Keratinocyte (primary cell): ENCODE results near the gene ACRBP. TPM values are rescaled to one million over a fixed set of nuclear protein-coding genes. Genes with fewer than 3 reads are reported as not detected.

ENCODE experiments used
- DNase-seq: peaks from one replicate; pipeline ENCODE4 v3.0.0-alpha.2; 2011; ENCODE audit warnings: low read depth, missing footprints, low spot score
- FAIRE-seq: peaks from 2 replicates; lab custom pipeline; 2011; peaks lifted over from hg19 to GRCh38; lab: Jason Lieb, UNC
- H2AFZ ChIP-seq: 2 replicates; pipeline ENCODE4 v1.6.0; 2012; ENCODE audit warnings: low read length, control low read depth, inconsistent platforms; ENCODE audit not compliant: control insufficient read depth
- H3K27ac ChIP-seq: 2 replicates; pipeline ENCODE4 v1.5.1; 2011; ENCODE audit warnings: low read length; ENCODE audit not compliant: control insufficient read depth, insufficient read depth
- H3K27me3 ChIP-seq: 3 replicates; pipeline ENCODE4 v1.6.0; 2011; ENCODE audit warnings: low read length; ENCODE audit not compliant: control insufficient read depth, insufficient read depth; ENCODE audit errors: extremely low read depth
- H3K36me3 ChIP-seq, 2 experiments: 2 replicates in 1 of 2; 3 replicates in 1 of 2; pipeline ENCODE4 v1.5.1; 2011; ENCODE audit warnings: low read length in 2 of 2, mild to moderate bottlenecking in 1 of 2; ENCODE audit not compliant: control insufficient read depth in 2 of 2, insufficient read depth in 2 of 2; ENCODE audit errors: extremely low read depth in 1 of 2
- H3K4me1 ChIP-seq: 3 replicates; pipeline ENCODE4 v1.5.1; 2011; ENCODE audit warnings: low read length; ENCODE audit not compliant: control insufficient read depth, insufficient read depth; ENCODE audit errors: extremely low read depth
- H3K4me2 ChIP-seq: 3 replicates; pipeline ENCODE4 v1.6.0; 2011; ENCODE audit warnings: low read depth, low read length; ENCODE audit not compliant: control insufficient read depth, insufficient read depth; ENCODE audit errors: extremely low read depth
- H3K4me3 ChIP-seq, 3 experiments: fragments of 200-600 bp in 1 of 3; sonication (generic) in 1 of 3; 2 replicates in 2 of 3; 3 replicates in 1 of 3; pipeline ENCODE4 v1.5.1; 2011 to 2016; ENCODE audit warnings: low read length in 3 of 3, mild to moderate bottlenecking in 3 of 3, control low read depth in 2 of 3, inconsistent platforms in 1 of 3, low read depth in 1 of 3, mixed read lengths in 1 of 3, mixed run types in 1 of 3, moderate library complexity in 1 of 3; ENCODE audit not compliant: control insufficient read depth in 2 of 3, insufficient read depth in 2 of 3; ENCODE audit errors: extremely low read depth in 1 of 3
- H3K79me2 ChIP-seq: 2 replicates; pipeline ENCODE4 v1.6.0; 2012; ENCODE audit warnings: low read length; ENCODE audit not compliant: control insufficient read depth, insufficient read depth
- H3K9ac ChIP-seq: 3 replicates; pipeline ENCODE4 v1.6.0; 2011; ENCODE audit warnings: low read length; ENCODE audit not compliant: control insufficient read depth, insufficient read depth; ENCODE audit errors: extremely low read depth
- H3K9me1 ChIP-seq: 3 replicates; pipeline ENCODE4 v1.6.0; 2011; ENCODE audit warnings: low read length; ENCODE audit not compliant: control insufficient read depth, insufficient read depth; ENCODE audit errors: extremely low read depth
- H3K9me3 ChIP-seq: 2 replicates; pipeline ENCODE4 v1.5.1; 2012; ENCODE audit warnings: low read depth, low read length; ENCODE audit not compliant: control insufficient read depth
- H4K20me1 ChIP-seq: 3 replicates; pipeline ENCODE4 v1.6.0; 2011; ENCODE audit warnings: low read length; ENCODE audit not compliant: control insufficient read depth, insufficient read depth; ENCODE audit errors: extremely low read depth
- CTCF ChIP-seq, 3 experiments: IDR thresholded peaks in 1 of 3; conservative IDR thresholded peaks in 1 of 3; optimal IDR thresholded peaks in 1 of 3; 2 replicates in 2 of 3; 3 replicates in 1 of 3; pipeline versions ENCODE3 to v1.5.1; 2011; ENCODE audit warnings: low read length in 3 of 3, mild to moderate bottlenecking in 3 of 3, moderate library complexity in 2 of 3, control low read depth in 1 of 3, inconsistent platforms in 1 of 3; ENCODE audit not compliant: insufficient read depth in 2 of 3; ENCODE audit errors: extremely low read depth in 1 of 3
- EZH2 ChIP-seq: IDR thresholded peaks from one replicate; pipeline ENCODE4 v1.6.1; 2012; ENCODE audit warnings: inconsistent platforms, mild to moderate bottlenecking, low read length, moderate library complexity
- dilution Hi-C: fragments of 300-500 bp; cut with MboI; formaldehyde crosslinking; loops from one replicate; pipeline ENCODE4 v1.7.0; 2020; ENCODE audit warnings: low sequenced_read_pairs; ENCODE audit not compliant: extremely low pct_ligation_motif_present
- polyA plus RNA-seq, 5 experiments: library from polyadenylated mRNA; depleted of rRNA in 3 of 5; stranded (reverse) in 3 of 5; stranded (forward) in 1 of 5; unstranded in 1 of 5; fragments of >200 nt; gene quantifications; 1 replicate in 1 of 5; 2 replicates in 3 of 5; 3 replicates in 1 of 5; pipeline versions ENCODE4 v1.2.1 to v1.2.3, GENCODE V29; 2011 to 2012; ENCODE audit warnings: missing spikeins in 2 of 5, low read depth in 1 of 5, low replicate concordance in 1 of 5

The ACRBP gene
- polyA plus RNA-seq, 1 donor (not counting 4 experiments of a cell fraction or from before 2014, with no cell fraction given) = 0.09 TPM

DNA sequence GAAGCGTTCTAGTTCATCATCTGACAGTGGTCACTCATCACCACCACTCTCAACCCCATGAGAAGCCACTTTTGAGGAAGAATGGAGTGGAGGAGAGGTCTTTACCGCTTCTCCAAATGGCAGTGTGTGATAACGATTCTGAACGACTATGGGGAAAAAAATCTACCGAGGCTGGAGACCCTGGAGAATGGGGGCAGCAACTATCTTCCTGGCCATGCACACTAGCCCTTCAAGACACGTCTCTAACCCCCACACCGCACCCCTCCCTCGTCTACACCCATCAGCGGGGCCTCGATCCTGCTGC is 15.3 kb upstream of the ACRBP start:
- Histone ChIP-seq H3K4me3 (peak overlapping the region; percentile 64 to 96 (median 94)), H3K9me1 (no peaks in the 10 kb centered on the region), H2AFZ (peak overlapping the region; percentile 97), H3K4me1 (peaks cover 10% of the 10 kb centered on the region), H3K9ac (peak overlapping the region; percentile 89), H3K27ac (peak overlapping the region; percentile 87), H3K27me3 (no peaks in the 10 kb centered on the region), H3K79me2 (peaks cover 9% of the 10 kb centered on the region), H3K9me3 (no peaks in the 10 kb centered on the region), H3K4me2 (peak overlapping the region; percentile 97), H4K20me1 (no peaks in the 10 kb centered on the region), H3K36me3 (peaks cover 8 to 10% of the 10 kb centered on the region in 2 experiments)
- FAIRE-seq (no peak), DNase-seq (no peak)
- TF ChIP-seq EZH2 (no peak), CTCF (optimal IDR thresholded peaks at IDR 0.05 in 1 of 3, IDR thresholded peaks at IDR 0.05 in 1 of 3, conservative IDR thresholded peaks at IDR 0.05 in 1 of 3; ENCODE audit: extremely low read depth in 1 of 3, insufficient read depth in 2 of 3, low read length in 3 of 3) (no peak)
- dilution Hi-C loops = no loop called here

GRCh38 chr12:6653987-6654386 is 6.8 kb upstream of the ACRBP start:
- Histone ChIP-seq H3K4me2 (no peak overlapping the region), H2AFZ (no peak overlapping the region), H3K36me3 (peaks cover 9 to 19% of the 10 kb centered on the region in 2 experiments), H3K4me1 (no peaks in the 10 kb centered on the region), H4K20me1 (no peaks in the 10 kb centered on the region), H3K4me3 (no peak overlapping the region), H3K9me1 (no peaks in the 10 kb centered on the region), H3K9ac (no peak overlapping the region), H3K79me2 (no peaks in the 10 kb centered on the region), H3K27me3 (no peaks in the 10 kb centered on the region), H3K27ac (no peak overlapping the region), H3K9me3 (no peaks in the 10 kb centered on the region)
- FAIRE-seq (no peak), DNase-seq (no peak)
- TF ChIP-seq EZH2 = no peak
- no peak for TF ChIP-seq CTCF (optimal IDR thresholded peaks at IDR 0.05 in 1 of 3, IDR thresholded peaks at IDR 0.05 in 1 of 3, conservative IDR thresholded peaks at IDR 0.05 in 1 of 3; ENCODE audit: extremely low read depth in 1 of 3, insufficient read depth in 2 of 3, low read length in 3 of 3)
- dilution Hi-C loops = no loop called here
